Breast epithelium (tissue), 3 donors: ENCODE results near the gene ADAT3.

Experiments used
- CTCF ChIP-seq, 3 donors: fragments of 450-650 bp; IDR thresholded peaks; one replicate each; pipeline ENCODE4 v1.5.1; 2016 to 2017; ENCODE audit warnings: antibody characterized with exemption in 3 of 3, mild to moderate bottlenecking in 3 of 3, moderate library complexity in 3 of 3
- POLR2A ChIP-seq: fragments of 450-650 bp; IDR thresholded peaks from one replicate; pipeline ENCODE4 v1.6.1; 2016; ENCODE audit warnings: antibody characterized with exemption, mild to moderate bottlenecking, moderate library complexity
- POLR2AphosphoS5 ChIP-seq, 3 donors: sonication (generic); formaldehyde crosslinking; IDR thresholded peaks; one replicate each; pipeline ENCODE4 v1.6.1; 2017; ENCODE audit warnings: antibody characterized with exemption in 3 of 3

DNA sequence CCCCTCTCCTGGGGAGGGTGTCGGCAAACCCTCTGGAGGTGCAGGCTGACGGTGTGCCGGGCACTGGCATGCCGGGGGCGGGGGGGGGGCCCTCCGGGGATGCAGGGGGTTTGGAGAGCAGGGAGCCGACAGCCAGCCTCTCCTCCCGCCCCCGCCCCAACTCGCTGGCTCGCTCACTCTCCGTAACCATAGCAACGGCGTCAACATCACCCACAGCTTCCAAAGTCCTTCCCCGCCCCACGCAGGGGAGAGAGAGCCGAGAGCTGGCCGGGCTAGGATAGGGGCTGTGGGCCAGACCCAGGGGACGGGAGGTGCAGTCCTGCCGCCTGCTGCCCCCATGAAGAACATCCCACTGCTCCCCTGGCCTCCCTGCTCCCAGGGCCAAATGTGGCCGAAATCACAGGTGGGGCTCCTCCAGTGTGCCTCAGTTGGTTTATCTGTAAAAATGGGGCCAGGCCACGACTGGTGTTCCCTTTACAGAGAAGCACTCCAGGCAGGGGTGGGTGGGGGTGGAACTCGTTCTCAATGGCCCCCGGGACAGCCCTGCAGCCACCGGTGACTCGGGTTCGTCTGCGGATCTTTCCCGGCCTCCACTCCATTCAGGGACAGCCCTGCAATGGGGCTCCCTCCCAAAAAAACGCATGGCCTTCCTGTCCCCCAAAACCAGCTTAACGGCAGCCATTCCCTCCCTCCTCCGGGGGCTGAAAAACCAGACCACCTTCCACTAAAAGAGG lies 45.0 kb upstream of the ADAT3 start:
- TF ChIP-seq CTCF (IDR thresholded peaks at IDR 0.05) (no peak), POLR2AphosphoS5 (IDR thresholded peaks at IDR 0.05) (no peak), POLR2A (no peak)
